Mesendoderm (in vitro differentiated cells): Measurements from ENCODE around the gene RER1.

Experiments
- DNase-seq: peaks from one replicate; pipeline ENCODE4 v3.0.0; 2013
- H2AK5ac ChIP-seq: 2 replicates; pipeline ENCODE4 v1.6.1; 2013; ENCODE audit warnings: low read length, inconsistent platforms
- H2BK120ac ChIP-seq: 2 replicates; pipeline ENCODE4 v1.6.1; 2013; ENCODE audit warnings: low read depth, mild to moderate bottlenecking, low read length, moderate library complexity, mixed read lengths
- H2BK15ac ChIP-seq: replicated peaks from 2 replicates; pipeline ENCODE4 v1.6.1; 2013; ENCODE audit warnings: low read depth, mild to moderate bottlenecking, moderate library complexity
- H2BK5ac ChIP-seq: 2 replicates; pipeline ENCODE4 v1.6.1; 2013; ENCODE audit warnings: low read length, inconsistent platforms
- H3K18ac ChIP-seq: 2 replicates; pipeline ENCODE4 v1.6.1; 2013; ENCODE audit warnings: mild to moderate bottlenecking, low read length, mixed read lengths
- H3K23ac ChIP-seq: one replicate; pipeline ENCODE4 v1.6.1; 2013; ENCODE audit warnings: low read length
- H3K27ac ChIP-seq: 2 replicates; pipeline ENCODE4 v1.5.1; 2013; ENCODE audit warnings: low read depth, mild to moderate bottlenecking, inconsistent platforms, low read length, moderate library complexity
- H3K27me3 ChIP-seq: 2 replicates; pipeline ENCODE4 v1.6.1; 2013; ENCODE audit warnings: low read length, control low read depth, mild to moderate bottlenecking, inconsistent platforms; ENCODE audit not compliant: insufficient read depth, poor library complexity
- H3K36me3 ChIP-seq: 2 replicates; pipeline ENCODE4 v1.6.1; 2013; ENCODE audit warnings: low read length, inconsistent platforms; ENCODE audit not compliant: control insufficient read depth, insufficient read depth
- H3K4ac ChIP-seq: one replicate; pipeline ENCODE4 v1.6.1; 2013; ENCODE audit warnings: low read depth, mild to moderate bottlenecking, low read length, moderate library complexity
- H3K4me1 ChIP-seq: 2 replicates; pipeline ENCODE4 v1.6.1; 2013; ENCODE audit warnings: low read depth, low read length, inconsistent platforms; ENCODE audit not compliant: control insufficient read depth
- H3K4me2 ChIP-seq: 2 replicates; pipeline ENCODE4 v1.6.1; 2013; ENCODE audit warnings: low read length
- H3K4me3 ChIP-seq: 2 replicates; pipeline ENCODE4 v1.5.1; 2013; ENCODE audit warnings: mild to moderate bottlenecking, low read length
- H3K56ac ChIP-seq: one replicate; pipeline ENCODE4 v1.6.1; 2013; ENCODE audit warnings: low read length
- H3K79me1 ChIP-seq: 2 replicates; pipeline ENCODE4 v1.6.1; 2013; ENCODE audit warnings: low read length, inconsistent platforms
- H3K79me2 ChIP-seq: 2 replicates; pipeline ENCODE4 v1.6.1; 2013; ENCODE audit warnings: mild to moderate bottlenecking, low read length; ENCODE audit not compliant: control insufficient read depth, insufficient read depth
- H3K9ac ChIP-seq: 2 replicates; pipeline ENCODE4 v1.6.1; 2013; ENCODE audit warnings: low read length, inconsistent platforms
- H4K5ac ChIP-seq: one replicate; pipeline ENCODE4 v1.6.1; 2013; ENCODE audit warnings: low read length
- H4K8ac ChIP-seq: one replicate; pipeline ENCODE4 v1.6.1; 2013; ENCODE audit warnings: low read depth, mild to moderate bottlenecking, control low read depth, low read length, moderate library complexity
- WGBS: extraction: QIAGEN DNeasy Blood & Tissue Kit; methylation state at CpG from one replicate; pipeline ENCODE4 v1.1.7; 2013; ENCODE audit warnings: low lambda C conversion rate, missing lambda C conversion rate; ENCODE audit not compliant: insufficient coverage; ENCODE audit errors: extremely low coverage; 5-methylcytosine and 5-hydroxymethylcytosine counted together

Gene RER1

DNA sequence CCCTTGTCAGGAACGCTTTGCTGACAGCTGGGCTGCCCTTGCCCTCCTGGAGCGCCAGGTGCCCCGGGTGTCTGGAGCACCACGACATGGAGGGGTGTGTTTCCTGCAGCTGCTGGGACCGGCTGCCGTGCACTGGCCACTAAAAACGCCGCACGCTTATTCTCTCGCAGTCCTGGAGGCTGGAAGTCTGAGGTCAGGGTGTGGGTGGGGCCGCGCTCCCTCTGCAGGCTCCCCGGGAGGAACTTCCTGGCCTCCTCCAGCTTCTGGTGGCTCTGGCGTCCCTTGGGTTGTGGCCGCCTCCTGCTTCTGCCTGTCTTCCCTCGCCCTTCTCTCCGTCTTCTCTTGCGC is 56.4 kb downstream of the RER1 start:
- no peaks in the 10 kb centered on the region for H3K79me1 ChIP-seq
- no peak overlapping the region for H2AK5ac ChIP-seq
- H2BK120ac ChIP-seq, result no peak overlapping the region
- no peak overlapping the region for H2BK5ac ChIP-seq
- H4K8ac ChIP-seq, result no peak overlapping the region
- no peak overlapping the region for H3K4me2 ChIP-seq
- no peaks in the 10 kb centered on the region for H3K4me1 ChIP-seq
- no peak overlapping the region for H3K23ac ChIP-seq
- no peak overlapping the region for H3K9ac ChIP-seq
- no peak overlapping the region for H3K4me3 ChIP-seq
- H3K27ac ChIP-seq, result no peak overlapping the region
- no peaks in the 10 kb centered on the region for H3K36me3 ChIP-seq
- H2BK15ac ChIP-seq, result no peak overlapping the region
- H3K79me2 ChIP-seq, result no peaks in the 10 kb centered on the region
- H3K18ac ChIP-seq, result no peak overlapping the region
- no peak for DNase-seq
- peaks cover 7% of the 10 kb centered on the region for H3K27me3 ChIP-seq
- no peak overlapping the region for H4K5ac ChIP-seq
- no peak overlapping the region for H3K56ac ChIP-seq
- no peak overlapping the region for H3K4ac ChIP-seq
- WGBS, result no CpG with 5 or more reads among the region's 18 CpGs

DNA sequence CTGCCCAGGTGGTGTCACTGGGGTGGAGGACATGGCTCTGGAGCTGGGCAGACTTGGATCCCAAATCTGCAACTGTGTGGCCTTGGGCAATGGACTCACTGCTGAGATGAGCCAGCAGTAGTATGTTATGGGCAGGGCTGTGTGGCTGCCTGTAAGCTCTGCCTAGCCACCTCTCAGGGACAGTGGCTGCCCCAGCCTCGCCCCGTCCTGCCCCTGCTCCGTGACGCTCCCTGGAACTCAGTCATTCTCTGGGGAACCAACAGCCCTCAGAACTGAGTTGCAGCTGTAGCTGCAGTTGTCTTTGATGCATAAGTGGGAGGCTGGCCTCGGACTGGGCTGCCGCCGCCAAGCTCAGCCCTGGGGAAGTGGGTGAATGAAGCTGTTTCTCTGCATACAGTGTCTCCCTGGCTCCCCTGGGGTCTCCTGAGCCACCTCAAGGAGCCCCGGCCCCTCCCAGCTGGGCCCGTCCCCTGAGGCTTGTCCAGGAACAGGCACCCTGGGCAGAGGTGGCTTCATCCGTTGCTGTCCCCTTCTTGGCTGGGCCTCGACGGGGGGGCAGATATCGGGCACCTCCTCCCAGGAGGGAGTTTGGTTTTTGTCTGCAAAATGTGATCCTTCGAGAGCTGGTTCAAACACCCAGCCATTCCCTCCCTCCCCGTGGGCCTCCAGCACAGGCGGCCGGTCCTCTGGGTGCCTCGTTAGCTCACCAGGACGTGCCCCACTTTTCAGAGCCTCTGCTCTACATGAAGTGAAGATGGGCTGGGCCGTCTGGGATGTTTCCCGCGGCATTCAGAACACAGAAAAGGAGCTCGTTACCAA is 58.2 kb downstream of the RER1 start:
- Histone ChIP-seq H3K56ac (no peak overlapping the region), H2AK5ac (no peak overlapping the region), H3K23ac (no peak overlapping the region), H4K8ac (no peak overlapping the region), H3K79me2 (no peaks in the 10 kb centered on the region), H3K79me1 (no peaks in the 10 kb centered on the region), H3K4me2 (no peak overlapping the region), H3K4ac (no peak overlapping the region), H3K4me1 (no peaks in the 10 kb centered on the region), H2BK15ac (no peak overlapping the region), H3K9ac (no peak overlapping the region), H4K5ac (no peak overlapping the region), H3K18ac (no peak overlapping the region), H2BK5ac (no peak overlapping the region), H3K36me3 (no peaks in the 10 kb centered on the region), H3K27ac (no peak overlapping the region), H2BK120ac (no peak overlapping the region), H3K27me3 (no peaks in the 10 kb centered on the region), H3K4me3 (no peak overlapping the region)
- DNase-seq, result no peak
- WGBS, result no CpG with 5 or more reads among the region's 23 CpGs

DNA sequence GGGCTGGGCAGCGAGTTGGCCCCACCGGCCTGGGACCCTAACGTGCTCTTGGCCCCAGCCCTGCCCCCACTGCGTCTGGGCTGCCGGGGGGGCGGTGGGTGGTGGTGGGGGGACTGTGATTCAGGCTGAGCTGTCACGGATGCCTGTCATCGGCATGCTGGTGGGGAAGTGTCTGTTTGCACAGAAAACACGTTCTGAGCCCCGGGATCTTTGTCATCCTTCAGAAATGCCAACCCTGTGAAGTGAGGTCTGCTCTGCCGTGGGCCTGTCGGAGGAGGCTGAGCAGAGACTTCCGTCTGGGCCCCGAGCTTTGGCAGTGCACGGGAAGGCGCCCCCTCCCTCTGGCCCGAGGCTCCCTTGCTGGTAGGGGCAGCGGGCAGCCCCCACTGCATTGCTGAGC is 60.1 kb downstream of the RER1 start:
- WGBS, result no CpG with 5 or more reads among the region's 18 CpGs
- H3K56ac ChIP-seq, result no peak overlapping the region
- H3K79me1 ChIP-seq, result no peaks in the 10 kb centered on the region
- H3K9ac ChIP-seq, result no peak overlapping the region
- H3K79me2 ChIP-seq, result no peaks in the 10 kb centered on the region
- no peaks in the 10 kb centered on the region for H3K27me3 ChIP-seq
- H3K4ac ChIP-seq, result no peak overlapping the region
- H4K8ac ChIP-seq, result no peak overlapping the region
- no peak overlapping the region for H4K5ac ChIP-seq
- no peak for DNase-seq
- no peak overlapping the region for H3K18ac ChIP-seq
- no peaks in the 10 kb centered on the region for H3K4me1 ChIP-seq
- H3K27ac ChIP-seq, result no peak overlapping the region
- H3K36me3 ChIP-seq, result no peaks in the 10 kb centered on the region
- H3K4me2 ChIP-seq, result no peak overlapping the region
- H2BK5ac ChIP-seq, result no peak overlapping the region
- no peak overlapping the region for H2BK120ac ChIP-seq
- no peak overlapping the region for H3K23ac ChIP-seq
- H2BK15ac ChIP-seq, result no peak overlapping the region
- no peak overlapping the region for H3K4me3 ChIP-seq
- no peak overlapping the region for H2AK5ac ChIP-seq

DNA sequence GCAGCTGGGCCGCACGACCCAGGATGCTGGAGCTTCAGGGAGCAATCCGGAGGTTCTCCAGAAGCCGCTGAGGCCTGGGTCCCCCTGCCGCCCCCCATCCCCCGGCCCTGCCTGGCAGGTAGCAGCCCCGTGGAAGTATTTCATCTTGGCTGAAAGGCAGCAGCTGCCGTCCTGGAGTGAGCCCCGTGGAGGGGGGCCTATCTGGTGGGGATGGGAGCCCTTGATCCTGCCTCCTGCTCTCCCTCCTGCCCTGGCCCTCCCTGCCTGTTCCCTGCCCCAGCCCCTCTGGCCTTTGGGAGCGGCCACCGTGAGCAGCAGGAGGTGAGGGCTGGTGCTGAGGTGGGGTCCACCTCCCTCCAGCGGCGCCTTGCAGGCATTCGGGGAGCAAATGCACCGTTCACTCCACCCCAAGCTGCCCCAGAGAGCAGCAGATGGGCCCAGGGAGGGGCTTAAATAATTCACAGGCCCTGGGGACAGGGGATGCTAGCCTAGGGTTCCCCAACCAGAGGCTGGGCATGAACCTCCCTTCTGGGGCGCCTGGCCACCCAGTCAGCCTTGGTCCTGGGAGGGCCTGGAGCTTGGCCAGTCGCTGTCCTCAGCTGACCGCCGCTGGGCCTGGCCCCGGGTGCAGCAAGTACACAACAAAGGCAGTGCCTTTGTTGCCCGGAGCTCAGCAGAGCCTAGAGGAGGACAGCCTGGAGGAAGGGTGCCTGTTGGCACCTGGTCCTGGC is 60.7 kb downstream of the RER1 start:
- H3K27ac ChIP-seq, result no peak overlapping the region

DNA sequence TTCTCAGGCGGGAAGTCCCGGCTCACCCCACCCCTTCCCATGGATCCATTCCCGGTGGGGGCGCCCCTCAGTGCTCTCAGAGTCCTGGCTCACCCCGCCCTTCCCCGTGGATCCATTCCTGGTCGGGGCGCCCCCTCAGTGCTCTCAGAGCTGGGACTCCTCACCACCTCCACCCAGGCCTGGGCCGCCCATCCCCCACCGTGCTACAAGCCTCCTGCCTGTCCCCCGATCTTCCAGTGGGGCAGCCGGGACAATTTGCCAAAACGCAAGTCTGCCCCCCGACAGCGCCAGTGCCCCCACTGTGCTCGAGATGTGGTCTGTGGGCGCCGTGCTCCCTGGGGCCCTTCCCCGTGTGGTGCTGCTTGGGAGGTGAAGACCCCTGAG is 61.3 kb downstream of the RER1 start:
- H3K79me2 ChIP-seq, result no peaks in the 10 kb centered on the region
- no peak overlapping the region for H2BK5ac ChIP-seq
- H3K4me2 ChIP-seq, result no peak overlapping the region
- no peaks in the 10 kb centered on the region for H3K4me1 ChIP-seq
- H3K4ac ChIP-seq, result no peak overlapping the region
- no peak overlapping the region for H4K5ac ChIP-seq
- no peak overlapping the region for H2AK5ac ChIP-seq
- H3K18ac ChIP-seq, result no peak overlapping the region
- no CpG with 5 or more reads among the region's 19 CpGs for WGBS
- no peak overlapping the region for H2BK15ac ChIP-seq
- no peak overlapping the region for H3K23ac ChIP-seq
- H3K27ac ChIP-seq, result no peak overlapping the region
- H3K4me3 ChIP-seq, result no peak overlapping the region
- no peaks in the 10 kb centered on the region for H3K27me3 ChIP-seq
- H3K9ac ChIP-seq, result no peak overlapping the region
- no peak overlapping the region for H2BK120ac ChIP-seq
- H4K8ac ChIP-seq, result no peak overlapping the region
- no peak overlapping the region for H3K56ac ChIP-seq
- DNase-seq, result no peak
- no peaks in the 10 kb centered on the region for H3K79me1 ChIP-seq
- H3K36me3 ChIP-seq, result no peaks in the 10 kb centered on the region

More for the DNA sequence above, 60.7 kb downstream of the RER1 start:
- Histone ChIP-seq H2BK120ac (no peak overlapping the region), H3K27me3 (no peaks in the 10 kb centered on the region), H2BK5ac (no peak overlapping the region), H3K4ac (no peak overlapping the region), H3K36me3 (no peaks in the 10 kb centered on the region), H2BK15ac (no peak overlapping the region), H3K56ac (no peak overlapping the region), H3K4me1 (no peaks in the 10 kb centered on the region), H3K9ac (no peak overlapping the region), H3K18ac (no peak overlapping the region), H3K23ac (no peak overlapping the region), H3K4me3 (no peak overlapping the region), H3K79me1 (no peaks in the 10 kb centered on the region), H3K79me2 (no peaks in the 10 kb centered on the region), H2AK5ac (no peak overlapping the region), H4K5ac (no peak overlapping the region), H3K4me2 (no peak overlapping the region), H4K8ac (no peak overlapping the region)
- no peak for DNase-seq
- no CpG with 5 or more reads among the region's 21 CpGs for WGBS
